OCI-LY7 (cell line): Measurements from ENCODE around the gene ZNF221.

Experiments
- CTCF ChIP-seq: fragments of 200-600 bp; sonication (generic); conservative IDR thresholded peaks from 2 replicates; pipeline ENCODE4 v1.5.1; 2014; ENCODE audit warnings: mild to moderate bottlenecking, antibody characterized with exemption, low read length, moderate library complexity, mixed read lengths
- EZH2phosphoT487 ChIP-seq: fragments of 200-600 bp; sonication (generic); IDR thresholded peaks from 2 replicates; pipeline ENCODE4 v1.6.1; 2018; ENCODE audit warnings: low read depth, borderline replicate concordance, mild to moderate bottlenecking, mixed run types, antibody characterized with exemption, low read length, moderate library complexity, mixed read lengths

GRCh38 chr19:44003461-44004009 is 52.5 kb downstream of the ZNF221 start:
- TF ChIP-seq CTCF (no peak; the same call in 1 of the 2 replicates), EZH2phosphoT487 (no peak)
